ENCODE data around the gene SMIM30. TPM values are rescaled to one million over a fixed set of nuclear protein-coding genes. Genes with fewer than 3 reads are reported as not detected.
A peak's percentile ranks its signal among the peaks of the same experiment; 100 is the strongest.

Gene SMIM30
- total RNA-seq, 2 donors from 2014 or later: 29.2 to 56.5 TPM

DNA sequence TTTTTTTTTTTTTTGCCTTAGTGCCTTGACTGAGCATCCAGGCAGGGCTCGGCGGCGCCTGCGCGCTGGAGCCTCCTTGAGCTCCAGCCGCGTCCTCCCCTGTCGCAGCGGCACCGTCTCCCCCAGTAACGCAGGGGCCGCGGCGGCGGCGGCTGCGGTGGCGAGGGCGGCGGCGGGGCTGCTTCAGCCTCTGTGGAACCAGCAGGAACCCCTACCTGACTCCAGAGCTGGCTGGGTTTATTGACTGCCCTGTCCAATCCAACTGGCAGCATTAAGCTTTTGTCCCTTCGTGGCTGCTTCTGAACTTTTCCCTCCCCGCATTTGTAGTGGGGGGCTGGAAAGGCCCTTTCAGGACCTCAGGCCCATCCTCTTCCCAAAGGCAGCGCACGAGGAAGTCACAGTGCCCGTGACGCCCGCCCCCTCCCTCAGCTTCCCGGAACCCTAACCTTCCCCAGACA is 31.9 kb downstream of the SMIM30 start, which contains the start of gene GPR85:
Gene GPR85, minus strand, starts transcription at position 397 of the 458 bp plus-strand sequence. CDS start 2,106 bp downstream, outside the sequence.
- no peak within 1 kb of the TSS for H3K27ac Mint-ChIP-seq
- peaks cover 5% of the 10 kb centered on the region for H3K4me1 Mint-ChIP-seq
- H3K27me3 Mint-ChIP-seq: peaks cover 40% of the 10 kb centered on the region
- H3K4me3 Mint-ChIP-seq: peak within 1 kb of the TSS; percentile 46
- peak; percentile 52 for ATAC-seq (replicated peaks)
- H3K9me3 Mint-ChIP-seq: no peaks in the 10 kb centered on the region
- H3K36me3 Mint-ChIP-seq (ENCODE audit: low read depth): no peaks in the 10 kb centered on the region

DNA sequence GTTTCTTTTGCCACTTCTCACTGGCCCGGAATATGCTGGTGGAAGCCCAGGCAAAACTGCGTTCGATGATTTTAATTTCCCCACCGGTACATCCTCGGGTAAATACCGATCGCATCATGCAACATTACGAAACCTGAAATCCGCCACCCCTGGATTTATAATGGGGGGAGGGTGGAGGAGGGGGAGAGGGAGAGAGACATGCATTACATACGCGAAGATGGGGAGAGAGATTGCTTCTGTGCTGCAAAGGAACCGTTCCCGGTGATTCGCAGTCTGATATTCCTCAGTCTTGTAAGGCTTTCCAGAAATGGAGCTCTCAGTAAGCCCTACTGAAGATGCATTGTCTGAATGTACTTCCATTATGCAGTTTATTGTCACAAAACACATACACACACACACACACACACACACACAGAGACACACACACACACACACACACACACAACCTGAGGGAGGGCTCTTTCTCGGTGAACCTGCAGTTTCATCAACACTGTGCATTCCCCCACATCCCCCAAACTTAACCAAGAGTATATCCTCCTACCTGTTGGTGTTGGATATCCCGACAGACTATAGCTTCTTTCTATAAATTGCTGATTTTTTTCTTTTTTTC is 32.5 kb downstream of the SMIM30 start:
- no peak overlapping the region for H3K27ac Mint-ChIP-seq
- H3K36me3 Mint-ChIP-seq (ENCODE audit: low read depth): no peaks in the 10 kb centered on the region
- H3K4me1 Mint-ChIP-seq: peaks cover 5% of the 10 kb centered on the region
- H3K4me3 Mint-ChIP-seq: peak overlapping the region; percentile 22
- H3K9me3 Mint-ChIP-seq: no peaks in the 10 kb centered on the region
- no peak for ATAC-seq (replicated peaks)
- H3K27me3 Mint-ChIP-seq: peaks cover 40% of the 10 kb centered on the region

DNA sequence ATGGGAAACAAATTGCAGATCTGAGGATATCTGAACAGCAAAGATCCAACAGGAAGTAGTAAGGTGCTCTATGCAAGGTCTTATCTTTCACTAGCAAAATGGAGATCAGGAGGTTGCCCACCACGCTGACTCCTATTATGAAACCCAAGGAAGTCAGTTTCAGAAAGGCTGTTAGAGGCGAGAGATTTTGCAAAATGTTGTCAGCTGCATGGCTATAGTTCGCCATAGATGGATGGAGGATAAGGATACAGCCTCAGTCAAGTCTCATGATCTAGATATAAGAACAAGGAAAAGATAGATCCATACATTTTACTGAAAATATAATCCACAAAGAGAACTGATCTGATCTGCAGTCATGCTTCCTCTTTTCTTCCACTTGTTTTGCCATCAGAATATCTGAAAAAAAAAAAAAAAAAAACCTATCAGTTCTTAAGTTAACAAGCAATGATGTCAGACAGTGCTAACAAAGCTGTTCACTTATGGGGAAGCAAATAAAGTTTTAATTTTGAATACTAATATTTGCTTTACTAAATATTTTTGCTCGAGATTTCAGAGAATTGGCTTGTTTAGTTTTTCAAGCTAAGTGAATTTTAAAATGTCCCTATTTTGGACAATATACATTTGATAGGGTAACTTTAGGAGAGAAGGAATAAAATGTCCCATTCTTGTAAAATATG is 33.7 kb downstream of the SMIM30 start:
- Mint-ChIP-seq H3K4me1 (peaks cover 5% of the 10 kb centered on the region), H3K4me3 (no peak overlapping the region), H3K36me3 (ENCODE audit: low read depth) (no peaks in the 10 kb centered on the region), H3K27me3 (peaks cover 43% of the 10 kb centered on the region), H3K9me3 (no peaks in the 10 kb centered on the region), H3K27ac (no peak overlapping the region)
- no peak for ATAC-seq (replicated peaks)

DNA sequence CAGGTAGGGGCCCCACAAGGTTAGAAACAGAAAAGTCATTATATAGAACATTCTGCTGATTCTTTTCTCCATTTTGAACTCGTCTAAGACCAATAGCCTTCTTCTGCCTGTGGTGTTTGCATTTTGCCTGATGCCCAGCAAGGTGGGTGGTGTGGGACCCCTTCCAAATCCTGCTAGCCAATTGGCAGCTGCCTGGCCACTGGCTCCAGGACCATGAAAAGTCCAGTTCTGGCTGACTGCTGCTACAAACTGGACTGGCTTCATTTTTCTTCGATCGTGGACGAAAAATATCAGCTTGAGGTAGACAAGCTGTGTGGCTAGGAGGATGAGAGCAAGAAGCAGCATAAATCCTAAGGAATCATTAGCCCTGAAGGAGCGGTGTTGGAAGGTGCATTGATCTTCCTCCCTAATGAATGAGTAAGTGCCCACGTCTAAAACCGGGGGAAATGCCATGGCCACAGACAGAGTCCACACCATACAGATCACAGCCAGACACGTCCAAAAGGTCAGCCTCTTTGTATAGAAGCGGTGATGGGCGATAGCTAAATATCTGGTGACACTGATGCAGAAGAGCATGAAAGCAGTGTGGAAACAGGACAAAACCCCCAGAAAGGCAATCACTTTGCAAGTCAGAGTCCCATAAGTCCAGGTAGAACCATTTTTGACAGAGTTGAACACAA is 34.4 kb downstream of the SMIM30 start:
- H3K36me3 Mint-ChIP-seq (ENCODE audit: low read depth): no peaks in the 10 kb centered on the region
- no peak overlapping the region for H3K27ac Mint-ChIP-seq
- H3K4me3 Mint-ChIP-seq: no peak overlapping the region
- peaks cover 44% of the 10 kb centered on the region for H3K27me3 Mint-ChIP-seq
- H3K9me3 Mint-ChIP-seq: no peaks in the 10 kb centered on the region
- H3K4me1 Mint-ChIP-seq: peaks cover 5% of the 10 kb centered on the region
- ATAC-seq (replicated peaks): no peak

DNA sequence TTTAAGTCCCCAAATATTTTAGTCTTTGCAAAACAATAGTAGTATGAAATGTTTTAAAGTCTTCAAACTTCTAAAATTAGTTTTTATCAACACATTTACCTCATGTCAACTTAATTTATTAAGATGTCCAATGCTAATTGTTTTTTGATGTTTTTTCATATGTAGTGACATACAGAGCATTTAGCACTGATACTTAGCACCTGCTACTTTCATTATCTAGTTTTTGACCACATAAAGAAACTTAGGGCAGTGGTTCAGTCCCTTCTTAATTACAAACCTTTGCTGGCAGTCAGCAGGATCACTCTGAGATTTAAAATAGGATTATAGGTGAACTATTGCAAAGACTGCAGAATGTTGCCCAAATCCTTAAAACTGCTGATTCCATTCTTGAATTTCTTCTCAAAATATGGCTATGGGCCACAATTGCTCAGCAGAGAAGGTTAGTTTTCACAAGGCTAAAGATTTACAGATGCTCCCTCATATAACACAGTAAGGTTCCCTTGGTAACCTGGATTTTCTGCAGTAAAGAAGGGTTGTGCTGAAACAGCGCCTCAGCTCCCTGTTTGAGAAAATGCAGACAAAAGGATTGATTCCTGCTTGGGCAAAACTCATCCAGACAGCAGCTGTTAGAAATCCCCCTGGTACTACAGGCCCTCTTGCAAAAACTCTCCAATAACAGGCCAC is 35.1 kb downstream of the SMIM30 start:
- H3K9me3 Mint-ChIP-seq: no peaks in the 10 kb centered on the region
- no peak overlapping the region for H3K4me3 Mint-ChIP-seq
- peaks cover 44% of the 10 kb centered on the region for H3K27me3 Mint-ChIP-seq
- H3K27ac Mint-ChIP-seq: no peak overlapping the region
- H3K36me3 Mint-ChIP-seq (ENCODE audit: low read depth): no peaks in the 10 kb centered on the region
- no peak for ATAC-seq (replicated peaks)
- peaks cover 5% of the 10 kb centered on the region for H3K4me1 Mint-ChIP-seq

- Mint-ChIP-seq H3K36me3 (ENCODE audit: low read depth) (no peaks in the 10 kb centered on the region), H3K9me3 (no peaks in the 10 kb centered on the region), H3K4me3 (no peak overlapping the region), H3K27ac (no peak overlapping the region), H3K4me1 (no peaks in the 10 kb centered on the region), H3K27me3 (peaks cover 27% of the 10 kb centered on the region)
- peak; percentile 51 for ATAC-seq (replicated peaks)
These were observed 40.0 kb downstream of the SMIM30 start for GRCh38 chr7:113078331-113078730.

DNA sequence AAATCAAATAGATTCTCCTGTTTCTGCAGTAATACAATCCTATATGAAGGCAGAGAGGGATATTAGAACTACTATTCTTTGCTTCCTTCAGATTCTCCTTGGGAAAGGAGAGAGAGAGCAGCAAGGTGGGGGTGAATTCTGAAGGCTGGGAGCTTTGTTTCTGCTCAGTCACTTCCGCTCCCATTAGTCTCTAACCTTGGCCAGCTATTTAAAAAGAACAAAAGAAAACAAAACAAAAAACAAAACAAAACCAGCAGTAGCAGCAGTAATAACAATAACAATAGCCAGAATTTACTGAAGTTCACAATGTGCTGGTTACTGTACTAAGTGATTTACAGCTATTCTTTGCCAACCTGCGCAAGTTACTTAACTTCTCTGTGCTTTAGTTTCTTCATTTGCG is 41.7 kb downstream of the SMIM30 start:
- H3K27me3 Mint-ChIP-seq: peaks cover 24% of the 10 kb centered on the region

GRCh38 chr7:113071465-113071864 is 46.9 kb downstream of the SMIM30 start:
- H3K4me3 Mint-ChIP-seq: no peak overlapping the region
- H3K36me3 Mint-ChIP-seq (ENCODE audit: low read depth): no peaks in the 10 kb centered on the region
- no peaks in the 10 kb centered on the region for H3K4me1 Mint-ChIP-seq
- H3K27ac Mint-ChIP-seq: no peak overlapping the region
- ATAC-seq (replicated peaks): no peak
- no peaks in the 10 kb centered on the region for H3K9me3 Mint-ChIP-seq
- peaks cover 26% of the 10 kb centered on the region for H3K27me3 Mint-ChIP-seq

More for the DNA sequence above, 41.7 kb downstream of the SMIM30 start:
- no peak for ATAC-seq (replicated peaks)
- no peak overlapping the region for H3K4me3 Mint-ChIP-seq
- H3K27ac Mint-ChIP-seq: no peak overlapping the region
- no peaks in the 10 kb centered on the region for H3K9me3 Mint-ChIP-seq
- H3K4me1 Mint-ChIP-seq: no peaks in the 10 kb centered on the region
- no peaks in the 10 kb centered on the region for H3K36me3 Mint-ChIP-seq (ENCODE audit: low read depth)

Other genes starting within 250 kb of the SMIM30 start
- gene GPR85, start 31.7 kb downstream of the SMIM30 start, total RNA-seq: under 1 TPM in 1 of 2 donors, not detected in 1; 0.17 TPM